Measurements from ENCODE around the gene HMOX1.

The HMOX1 gene, protein sequence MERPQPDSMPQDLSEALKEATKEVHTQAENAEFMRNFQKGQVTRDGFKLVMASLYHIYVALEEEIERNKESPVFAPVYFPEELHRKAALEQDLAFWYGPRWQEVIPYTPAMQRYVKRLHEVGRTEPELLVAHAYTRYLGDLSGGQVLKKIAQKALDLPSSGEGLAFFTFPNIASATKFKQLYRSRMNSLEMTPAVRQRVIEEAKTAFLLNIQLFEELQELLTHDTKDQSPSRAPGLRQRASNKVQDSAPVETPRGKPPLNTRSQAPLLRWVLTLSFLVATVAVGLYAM

GRCh38 chr22:35380537-35381423 is at the start of gene HMOX1:
Gene HMOX1 (plus strand): TSS chr22:35381096. CDS start chr22:35381174, 78 bp downstream.
- peak; percentile 39 for DNase-seq

GRCh38 chr22:35332278-35332677 is 48.6 kb upstream of the HMOX1 start:
- DNase-seq, result no peak

DNA sequence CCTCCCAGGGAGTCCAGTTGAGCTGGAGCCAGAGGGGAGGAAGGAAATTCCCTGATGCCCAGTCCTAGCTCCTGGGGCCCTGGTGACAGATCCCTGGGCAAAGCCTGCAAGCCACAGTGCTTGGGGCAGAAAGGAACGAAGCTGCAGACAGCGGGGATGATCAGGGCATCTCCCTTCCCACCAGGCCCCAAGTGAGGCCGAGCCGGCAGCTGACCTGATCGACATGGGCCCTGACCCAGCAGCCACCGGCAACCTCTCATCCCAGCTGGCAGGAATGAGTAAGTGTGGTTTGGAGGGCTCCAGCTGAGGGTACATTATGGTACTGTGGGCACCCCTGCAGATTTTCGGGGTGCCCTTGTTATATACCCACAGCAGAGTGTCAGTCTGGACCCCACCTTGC is 47.7 kb upstream of the HMOX1 start:
- DNase-seq, result no peak

GRCh38 chr22:35334004-35334403 is 46.9 kb upstream of the HMOX1 start:
- no peak for DNase-seq

GRCh38 chr22:35335468-35335867 is 45.4 kb upstream of the HMOX1 start:
- no peak for DNase-seq

- DNase-seq, result no peak
Measured at GRCh38 chr22:35335936-35336781, 44.7 kb upstream of the HMOX1 start.

DNA sequence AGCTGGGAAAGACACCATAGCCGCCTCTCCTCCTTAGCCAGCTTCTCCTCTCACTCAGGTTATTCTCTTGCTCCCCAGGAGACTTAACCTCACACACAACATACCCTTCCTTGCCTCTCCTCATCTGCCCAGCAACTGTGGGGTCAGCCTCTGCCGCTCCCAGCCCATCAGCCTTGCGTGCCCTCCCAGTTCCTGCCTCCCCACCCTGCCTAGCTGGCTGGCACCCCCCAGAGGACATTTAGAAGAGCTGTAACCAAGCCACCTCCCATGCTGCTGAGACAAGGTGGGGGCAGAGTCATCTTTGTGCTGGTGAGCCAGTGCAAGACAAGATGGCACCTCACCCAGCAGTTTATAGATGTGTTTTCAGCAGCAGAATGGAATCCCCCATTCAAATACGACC is 43.0 kb upstream of the HMOX1 start:
- no peak for DNase-seq

DNA sequence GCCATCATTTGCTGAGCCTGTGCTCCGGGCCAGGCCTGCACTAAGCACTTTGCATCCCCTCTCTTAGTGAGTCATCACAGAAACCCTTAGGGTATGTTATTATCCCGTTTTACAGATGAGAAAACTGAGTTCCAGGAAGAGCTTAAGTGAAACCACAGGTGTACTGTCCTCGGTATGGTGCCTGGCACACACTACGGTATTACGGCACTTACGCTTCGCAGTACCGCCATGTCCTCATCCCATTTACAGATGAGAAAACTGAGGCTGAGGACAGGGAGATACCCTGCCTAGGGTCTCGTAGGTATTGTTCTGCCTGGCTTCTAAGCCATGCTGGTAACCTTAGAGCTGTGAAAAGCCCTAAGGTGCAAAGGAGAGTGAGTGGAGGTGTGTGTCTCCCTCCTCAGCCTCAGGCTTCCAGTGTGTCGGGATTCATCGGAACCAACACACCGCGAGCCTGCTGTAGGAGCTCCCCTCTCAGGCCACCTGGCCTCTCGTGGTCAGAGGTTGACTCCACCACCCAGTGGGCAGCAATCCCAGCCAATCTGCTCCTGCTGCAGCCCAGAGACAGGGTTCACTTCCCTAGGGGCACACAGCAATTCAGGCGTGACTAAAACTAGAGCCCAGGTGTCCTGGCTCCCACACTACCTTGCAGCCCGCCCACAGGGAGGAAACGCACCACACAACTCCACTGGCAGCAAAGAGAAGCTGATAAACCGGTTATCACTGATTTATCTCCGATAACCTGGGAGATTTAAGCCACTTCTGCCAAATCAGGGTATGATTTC is 39.6 kb upstream of the HMOX1 start:
- DNase-seq, result no peak

GRCh38 chr22:35342390-35342789 is 38.5 kb upstream of the HMOX1 start:
- DNase-seq, result no peak

GRCh38 chr22:35343664-35344550 is 37.0 kb upstream of the HMOX1 start:
- DNase-seq, result no peak

DNA sequence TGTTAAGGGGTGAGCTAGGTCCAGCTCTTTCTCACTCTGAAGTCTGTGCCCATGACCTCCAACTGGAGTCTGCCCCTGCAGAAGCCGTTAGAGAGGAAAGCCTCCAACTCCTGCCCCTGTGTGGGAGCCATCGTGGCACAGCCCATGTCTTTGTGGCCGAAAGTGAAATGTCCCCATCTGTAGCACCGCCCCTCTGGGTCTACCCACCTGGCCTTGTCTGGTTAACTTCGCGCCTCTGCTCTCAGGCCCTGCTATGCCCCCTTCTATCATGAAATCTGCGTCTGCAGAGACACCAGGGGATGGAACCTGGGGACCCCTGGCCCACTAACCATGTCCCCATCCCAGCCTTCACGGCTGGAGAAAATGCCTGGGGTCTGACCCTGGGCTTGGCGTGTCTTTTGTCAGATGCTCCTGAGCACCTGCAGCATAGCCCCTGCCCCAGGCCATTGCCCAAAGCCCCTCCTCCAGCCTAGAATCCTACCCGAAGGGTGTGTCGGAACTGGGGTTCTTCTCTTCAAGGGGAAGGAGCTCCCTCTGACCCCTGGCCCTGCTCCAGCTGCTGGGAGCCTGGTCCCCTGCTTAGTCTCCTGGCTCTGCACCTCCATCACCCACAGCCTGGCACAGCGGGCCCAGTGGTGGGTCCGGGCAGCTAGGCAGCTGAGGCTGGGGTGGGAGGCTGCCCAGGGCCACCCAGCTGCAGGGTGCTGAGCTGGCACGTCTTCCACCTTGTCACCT is 35.8 kb upstream of the HMOX1 start:
- no peak for DNase-seq

DNA sequence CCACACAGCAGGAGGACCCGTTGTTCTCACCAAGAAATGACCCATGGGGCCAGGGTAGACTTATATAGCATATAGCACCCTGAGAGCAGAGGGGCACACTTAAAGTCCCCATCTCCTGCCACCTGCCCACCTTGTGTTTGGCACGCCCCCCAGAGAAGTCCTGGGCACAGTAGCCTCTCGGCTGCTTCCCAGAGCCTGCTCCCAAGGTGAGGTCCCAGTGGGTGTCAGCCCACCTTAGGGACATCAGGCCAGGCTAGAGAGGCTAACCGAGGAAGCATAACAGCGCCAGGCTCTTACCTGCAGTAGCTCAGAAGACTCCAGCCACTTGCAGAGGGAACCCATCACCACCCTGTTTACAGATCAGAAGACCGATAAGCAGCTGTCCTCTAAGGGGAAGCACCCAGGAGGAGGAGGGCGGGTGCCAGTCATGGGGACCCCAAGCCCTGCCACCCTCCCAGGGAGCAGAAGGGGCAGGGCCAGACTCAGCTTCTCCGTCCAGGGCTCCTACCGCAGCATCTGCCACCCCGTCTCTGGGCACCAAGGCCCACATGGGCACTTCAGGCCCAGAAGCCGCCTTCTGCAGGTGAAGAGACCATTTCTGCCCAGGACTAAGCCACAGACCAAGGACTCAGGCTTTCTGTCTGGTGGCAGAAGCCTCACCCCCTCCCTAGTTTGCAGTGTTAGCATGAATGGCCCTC is 34.9 kb upstream of the HMOX1 start:
- DNase-seq, result no peak

- DNase-seq, result no peak
Measured at GRCh38 chr22:35346596-35347220, 34.2 kb upstream of the HMOX1 start.

DNA sequence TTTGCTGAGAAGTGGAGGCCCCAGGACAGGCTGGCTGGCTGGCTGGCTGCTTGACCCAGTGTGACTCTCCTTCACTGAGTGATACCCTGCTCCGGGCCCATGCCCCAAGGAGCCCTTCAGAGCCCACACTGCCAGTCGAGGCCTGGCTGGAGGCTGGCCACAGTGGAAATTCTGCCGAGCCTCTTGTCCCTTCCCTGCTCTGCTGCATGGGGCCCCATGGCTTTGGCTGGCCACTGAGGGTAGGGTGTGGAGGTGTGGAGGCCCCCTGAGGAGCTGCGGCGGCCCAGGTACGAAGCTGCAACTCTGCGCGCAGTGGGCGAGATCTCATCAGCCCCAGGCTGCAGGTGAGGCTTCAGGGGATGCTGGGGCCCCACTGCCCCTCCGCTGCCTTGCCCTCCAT is 33.4 kb upstream of the HMOX1 start:
- no peak for DNase-seq

GRCh38 chr22:35348026-35348590 is 32.8 kb upstream of the HMOX1 start:
- no peak for DNase-seq

- DNase-seq, result no peak
Measured at GRCh38 chr22:35348703-35349102, 32.2 kb upstream of the HMOX1 start.

DNA sequence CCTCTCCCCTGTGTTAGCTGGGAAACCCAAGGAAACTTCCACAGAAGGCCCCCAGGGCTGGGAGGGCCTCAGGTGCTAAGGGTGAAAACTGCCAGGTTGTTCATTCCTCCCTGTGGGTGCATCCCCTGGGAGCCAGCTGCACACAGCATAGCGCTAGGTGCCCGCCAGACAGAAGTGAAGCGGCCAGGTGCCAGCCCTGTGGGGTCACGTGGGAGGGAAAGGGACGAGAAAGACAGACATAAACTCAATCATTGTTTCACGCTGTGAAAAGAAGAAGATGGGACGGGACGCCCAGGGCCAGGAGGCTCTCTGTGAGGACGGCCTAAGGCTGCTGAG is 31.6 kb upstream of the HMOX1 start:
- DNase-seq, result no peak

DNA sequence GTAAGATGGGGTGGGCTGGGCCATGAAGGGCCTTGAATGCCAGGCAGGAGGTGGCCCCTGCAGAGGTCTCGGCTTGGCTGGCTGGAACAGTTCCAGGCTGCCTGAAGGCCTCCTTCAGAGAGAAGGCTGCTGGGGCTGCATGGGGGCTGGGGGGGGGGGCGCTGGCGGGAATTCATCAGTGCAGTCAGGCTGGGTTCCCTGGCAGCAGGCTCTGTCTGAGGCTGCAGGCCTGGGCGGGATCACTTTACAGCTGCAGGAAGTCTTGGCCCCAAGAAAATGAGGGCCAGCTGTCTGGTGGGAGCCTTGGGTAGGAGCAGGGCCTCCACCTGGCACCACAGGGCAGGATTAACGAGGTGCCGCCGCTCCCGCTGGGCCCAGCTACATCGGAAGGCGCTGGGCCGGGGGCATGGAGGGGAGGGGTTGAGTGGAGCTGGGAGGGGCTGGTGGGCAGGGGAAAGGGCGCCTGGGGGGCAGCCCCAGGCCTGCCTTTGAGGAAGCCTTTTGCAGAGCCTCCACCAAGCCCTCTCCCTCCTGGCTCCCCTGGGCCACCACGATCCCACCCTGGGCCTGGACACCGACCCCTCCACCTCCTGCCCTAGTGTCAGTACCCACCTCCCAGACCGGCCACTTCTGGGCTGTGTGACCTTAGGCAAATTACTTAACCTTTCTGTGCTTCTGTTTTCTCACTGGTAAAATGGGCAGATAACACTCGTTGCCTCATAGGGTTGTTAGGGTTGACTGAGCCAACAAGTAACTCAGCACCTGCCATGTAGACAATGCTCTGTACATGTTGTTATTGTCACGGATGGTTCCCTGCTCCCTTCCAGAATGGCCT is 31.0 kb upstream of the HMOX1 start:
- no peak for DNase-seq
